GM18867 (cell line): Measurements from ENCODE around the gene FHL2.
"Not testable (repeated sequence)": the region's sequence is repeated elsewhere in the genome, so short reads cannot be mapped to it uniquely, and the experiment has no call there.

ENCODE experiments used
- ATAC-seq: cut with Tn5 transposase; IDR thresholded peaks from one replicate; pipeline ENCODE4 v1.9.1; 2021; ENCODE audit warnings: mild to moderate bottlenecking, moderate library complexity; ENCODE audit not compliant: unreplicated experiment

The FHL2 gene

GRCh38 chr2:105424836-105425235, 26.0 kb upstream of the FHL2 start:
- not testable (repeated sequence) for ATAC-seq

GRCh38 chr2:105422801-105423200, 23.9 kb upstream of the FHL2 start:
- no peak for ATAC-seq

GRCh38 chr2:105421053-105421452, 22.2 kb upstream of the FHL2 start:
- no peak for ATAC-seq

GRCh38 chr2:105418522-105418921, 19.7 kb upstream of the FHL2 start:
- no peak for ATAC-seq

GRCh38 chr2:105417857-105418436, 19.1 kb upstream of the FHL2 start:
- no peak for ATAC-seq

- ATAC-seq: no peak
Measured at GRCh38 chr2:105416156-105416555, 17.3 kb upstream of the FHL2 start.

- no peak for ATAC-seq
Measured at GRCh38 chr2:105415007-105415406, 16.2 kb upstream of the FHL2 start.

- ATAC-seq: no peak
Measured at GRCh38 chr2:105413206-105413605, 14.4 kb upstream of the FHL2 start.

- no peak for ATAC-seq
Measured at GRCh38 chr2:105412584-105412983, 13.7 kb upstream of the FHL2 start.

GRCh38 chr2:105411720-105412407, 13.0 kb upstream of the FHL2 start:
- ATAC-seq: peak; percentile 64

- ATAC-seq: no peak
Measured at GRCh38 chr2:105410554-105410953, 11.7 kb upstream of the FHL2 start.

GRCh38 chr2:105409717-105410116, 10.9 kb upstream of the FHL2 start:
- ATAC-seq: no peak

- no peak for ATAC-seq
Measured at GRCh38 chr2:105407946-105408743, 9.3 kb upstream of the FHL2 start.

GRCh38 chr2:105406221-105406620, 7.4 kb upstream of the FHL2 start:
- ATAC-seq: no peak

GRCh38 chr2:105405291-105405690, 6.4 kb upstream of the FHL2 start:
- no peak for ATAC-seq

GRCh38 chr2:105404736-105405135, 5.9 kb upstream of the FHL2 start:
- no peak for ATAC-seq

- no peak for ATAC-seq
Measured at GRCh38 chr2:105403783-105404698, 5.2 kb upstream of the FHL2 start.

GRCh38 chr2:105403241-105403782, 4.5 kb upstream of the FHL2 start:
- no peak for ATAC-seq

- no peak for ATAC-seq
Measured at GRCh38 chr2:105402809-105403208, 4.0 kb upstream of the FHL2 start.

GRCh38 chr2:105401867-105402266, 3.0 kb upstream of the FHL2 start:
- no peak for ATAC-seq

- ATAC-seq: no peak
Measured at GRCh38 chr2:105400138-105400540, 1.3 kb upstream of the FHL2 start.
